OCI-LY1 (cell line): ENCODE results near the gene VAMP4.

Source experiments
- EZH2 ChIP-seq: fragments of 200-600 bp; sonication (generic), shearing (Covaris generic); IDR thresholded peaks from 2 replicates; pipeline ENCODE4 v1.8.0; 2017; ENCODE audit warnings: borderline replicate concordance, mixed run types, mild to moderate bottlenecking, antibody characterized with exemption, low read length, moderate library complexity, mixed read lengths
- TF ChIP-seq, protein P1 (sequence below): fragments of 200-600 bp; sonication (generic), shearing (Covaris generic); IDR thresholded peaks from 2 replicates; pipeline ENCODE4 v1.5.1; 2017; ENCODE audit warnings: mild to moderate bottlenecking, antibody characterized with exemption, low read length, moderate library complexity, mixed read lengths

DNA sequence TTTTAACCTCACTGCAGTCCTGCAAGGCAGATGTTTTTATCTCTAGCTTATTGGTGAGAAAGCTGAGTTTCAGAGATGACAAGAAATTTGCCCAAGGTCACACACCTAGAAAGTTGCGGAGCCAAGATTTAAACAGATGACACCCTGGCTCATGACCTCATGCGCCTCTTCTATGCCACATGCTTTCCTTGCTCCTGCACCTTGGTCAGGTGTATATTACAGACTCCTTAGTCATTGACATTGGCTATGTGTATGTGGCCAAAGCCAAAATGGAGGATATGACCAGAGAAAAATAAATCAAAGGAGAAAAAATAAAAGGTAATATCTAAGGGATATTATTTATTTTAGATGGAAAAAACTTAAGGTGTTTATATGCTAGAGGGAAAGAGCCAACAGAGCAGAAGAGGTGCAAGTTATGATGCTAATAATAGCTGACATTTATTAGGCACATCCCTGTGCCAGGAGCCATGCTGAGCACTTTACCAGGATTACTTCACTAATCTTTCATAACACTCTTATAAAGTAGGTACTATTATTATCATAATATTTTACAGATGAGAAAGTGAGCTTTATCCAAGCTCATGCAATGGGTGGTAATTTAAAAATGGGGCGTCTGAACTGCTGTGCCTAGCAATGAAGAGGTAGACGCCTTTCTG lies 75.6 kb downstream of the VAMP4 start:
- TF ChIP-seq, protein P1, sequence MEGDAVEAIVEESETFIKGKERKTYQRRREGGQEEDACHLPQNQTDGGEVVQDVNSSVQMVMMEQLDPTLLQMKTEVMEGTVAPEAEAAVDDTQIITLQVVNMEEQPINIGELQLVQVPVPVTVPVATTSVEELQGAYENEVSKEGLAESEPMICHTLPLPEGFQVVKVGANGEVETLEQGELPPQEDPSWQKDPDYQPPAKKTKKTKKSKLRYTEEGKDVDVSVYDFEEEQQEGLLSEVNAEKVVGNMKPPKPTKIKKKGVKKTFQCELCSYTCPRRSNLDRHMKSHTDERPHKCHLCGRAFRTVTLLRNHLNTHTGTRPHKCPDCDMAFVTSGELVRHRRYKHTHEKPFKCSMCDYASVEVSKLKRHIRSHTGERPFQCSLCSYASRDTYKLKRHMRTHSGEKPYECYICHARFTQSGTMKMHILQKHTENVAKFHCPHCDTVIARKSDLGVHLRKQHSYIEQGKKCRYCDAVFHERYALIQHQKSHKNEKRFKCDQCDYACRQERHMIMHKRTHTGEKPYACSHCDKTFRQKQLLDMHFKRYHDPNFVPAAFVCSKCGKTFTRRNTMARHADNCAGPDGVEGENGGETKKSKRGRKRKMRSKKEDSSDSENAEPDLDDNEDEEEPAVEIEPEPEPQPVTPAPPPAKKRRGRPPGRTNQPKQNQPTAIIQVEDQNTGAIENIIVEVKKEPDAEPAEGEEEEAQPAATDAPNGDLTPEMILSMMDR = no peak
- TF ChIP-seq EZH2 = no peak
